Measurements from ENCODE around the gene SMIM5.

- no peak for TF ChIP-seq CTCF (IDR thresholded peaks at IDR 0.05)
- no peak for TF ChIP-seq POLR2A (IDR thresholded peaks at IDR 0.05)
- TF ChIP-seq EP300 (IDR thresholded peaks at IDR 0.05), result peak in 1 of 2 donors; percentile 20
Observed at GRCh38 chr17:75641343-75641742, 8.1 kb downstream of the SMIM5 start.
